ENCODE results near the gene EFEMP1. TPM values are rescaled to one million over a fixed set of nuclear protein-coding genes. Genes with fewer than 3 reads are reported as not detected.

The EFEMP1 gene
- polyA plus RNA-seq, 1 of the 3 experiments (the other 2 are of a cell fraction) = 1,015 TPM

- CTCF ChIA-PET = no interaction called here
- peaks cover 47% of the 10 kb centered on the region for H3K79me2 ChIP-seq (ENCODE audit: insufficient read depth)
Observed at GRCh38 chr2:55910077-55910476, 13.5 kb downstream of the EFEMP1 start.

DNA sequence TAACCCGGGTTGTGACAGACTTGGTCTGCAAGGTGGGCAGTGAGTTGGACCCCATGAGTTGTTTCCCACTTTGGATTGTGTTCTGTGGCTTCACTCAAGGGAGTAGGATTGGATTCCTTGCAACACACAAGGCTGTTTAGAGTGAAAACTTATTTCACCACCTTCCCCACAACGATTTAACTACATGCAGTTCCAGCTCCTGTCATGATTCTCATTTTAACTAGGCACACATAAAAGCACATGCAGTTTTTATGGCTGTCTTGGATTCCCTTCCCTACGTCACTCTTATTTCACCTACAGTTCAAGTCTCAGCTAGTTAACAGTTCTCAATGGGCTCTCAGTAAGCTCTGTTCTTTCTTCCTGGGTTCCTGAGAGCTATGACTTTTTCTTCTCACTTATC lies 15.9 kb downstream of the EFEMP1 start:
- TF ChIP-seq NRF1 (IDR thresholded peaks at IDR 0.05; ENCODE audit: low read depth, low read length) (no peak), EZH2phosphoT487 (IDR thresholded peaks at IDR 0.05; ENCODE audit: borderline replicate concordance, low read depth) (no peak), GABPA (IDR thresholded peaks at IDR 0.05; ENCODE audit: low read depth) (no peak), GATA2 (CRISPR knock-in tag; IDR thresholded peaks at IDR 0.05) (no peak), YY1 (IDR thresholded peaks at IDR 0.05; ENCODE audit: low read depth) (no peak), MEF2A (IDR thresholded peaks at IDR 0.05; ENCODE audit: borderline replicate concordance, low read depth) (no peak)
- 29% methylated on average over 3 of the region's 3 CpGs for WGBS (ENCODE audit: low lambda C conversion rate)
- Histone ChIP-seq H3K27me3 (ENCODE audit: insufficient read depth) (no peaks in the 10 kb centered on the region), H3K4me3 (ENCODE audit: low read depth in 2 of 2, low read length in 1 of 2) (no peak overlapping the region), H3K4me1 (ENCODE audit: control insufficient read depth in 1 of 2, insufficient read depth in 2 of 2, low read depth in 1 of 2, low read length in 1 of 2) (no peaks in the 10 kb centered on the region; a peak in 1 of 4 replicates), H3K9ac (no peak overlapping the region), H4K20me1 (ENCODE audit: insufficient read depth) (no peaks in the 10 kb centered on the region), H3K4me2 (no peak overlapping the region; the same call in 1 of the 2 replicates), H3K36me3 (replicated peaks in 1 of 2; ENCODE audit: control insufficient read depth in 1 of 2, insufficient read depth in 2 of 2, low read length in 1 of 2) (peaks cover 0 to 53% of the 10 kb centered on the region in 2 experiments), H3K27ac (ENCODE audit: low read depth in 2 of 2, low read length in 1 of 2) (peak overlapping the region in 1 of 2 experiments; percentile 15; a peak in 1 of 4 replicates), H3K9me3 (no peaks in the 10 kb centered on the region), H3F3A (replicated peaks; ENCODE audit: insufficient read depth) (peaks cover 10% of the 10 kb centered on the region), H3K79me2 (ENCODE audit: insufficient read depth) (peaks cover 31% of the 10 kb centered on the region), H2AFZ (ENCODE audit: low read depth) (no peak overlapping the region), H3K9me2 (no peaks in the 10 kb centered on the region)
- ChIA-PET POLR2A (no interaction called here), CTCF (no interaction called here)
- DNase-seq = no peak

More at GRCh38 chr2:55910077-55910476, 13.5 kb downstream of the EFEMP1 start:
- DNase-seq = no peak
- Histone ChIP-seq H3K27ac (ENCODE audit: low read depth in 2 of 2, low read length in 1 of 2) (no peak overlapping the region), H3K9me2 (no peaks in the 10 kb centered on the region), H3F3A (replicated peaks; ENCODE audit: insufficient read depth) (peaks cover 11% of the 10 kb centered on the region), H4K20me1 (ENCODE audit: insufficient read depth) (no peaks in the 10 kb centered on the region), H3K9me3 (no peaks in the 10 kb centered on the region), H3K27me3 (ENCODE audit: insufficient read depth) (no peaks in the 10 kb centered on the region), H2AFZ (ENCODE audit: low read depth) (no peak overlapping the region), H3K36me3 (replicated peaks in 1 of 2; ENCODE audit: control insufficient read depth in 1 of 2, insufficient read depth in 2 of 2, low read length in 1 of 2) (peaks cover 0 to 40% of the 10 kb centered on the region in 2 experiments), H3K4me3 (ENCODE audit: low read depth in 2 of 2, low read length in 1 of 2) (no peak overlapping the region), H3K4me2 (no peak overlapping the region), H3K4me1 (ENCODE audit: control insufficient read depth in 1 of 2, insufficient read depth in 2 of 2, low read depth in 1 of 2, low read length in 1 of 2) (peaks cover 0 to 5% of the 10 kb centered on the region in 2 experiments; a peak in 2 of 4 replicates), H3K9ac (no peak overlapping the region)
- 84% methylated on average over 2 of the region's 2 CpGs for WGBS (ENCODE audit: low lambda C conversion rate)
- POLR2A ChIA-PET = no interaction called here
- TF ChIP-seq, protein P1, sequence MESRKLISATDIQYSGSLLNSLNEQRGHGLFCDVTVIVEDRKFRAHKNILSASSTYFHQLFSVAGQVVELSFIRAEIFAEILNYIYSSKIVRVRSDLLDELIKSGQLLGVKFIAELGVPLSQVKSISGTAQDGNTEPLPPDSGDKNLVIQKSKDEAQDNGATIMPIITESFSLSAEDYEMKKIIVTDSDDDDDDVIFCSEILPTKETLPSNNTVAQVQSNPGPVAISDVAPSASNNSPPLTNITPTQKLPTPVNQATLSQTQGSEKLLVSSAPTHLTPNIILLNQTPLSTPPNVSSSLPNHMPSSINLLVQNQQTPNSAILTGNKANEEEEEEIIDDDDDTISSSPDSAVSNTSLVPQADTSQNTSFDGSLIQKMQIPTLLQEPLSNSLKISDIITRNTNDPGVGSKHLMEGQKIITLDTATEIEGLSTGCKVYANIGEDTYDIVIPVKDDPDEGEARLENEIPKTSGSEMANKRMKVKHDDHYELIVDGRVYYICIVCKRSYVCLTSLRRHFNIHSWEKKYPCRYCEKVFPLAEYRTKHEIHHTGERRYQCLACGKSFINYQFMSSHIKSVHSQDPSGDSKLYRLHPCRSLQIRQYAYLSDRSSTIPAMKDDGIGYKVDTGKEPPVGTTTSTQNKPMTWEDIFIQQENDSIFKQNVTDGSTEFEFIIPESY (IDR thresholded peaks at IDR 0.05; ENCODE audit: borderline replicate concordance, low read depth) = no peak
- TF ChIP-seq FOSL2 (IDR thresholded peaks at IDR 0.05; ENCODE audit: borderline replicate concordance, low read depth) (no peak), SMC3 (IDR thresholded peaks at IDR 0.05; ENCODE audit: low read depth, low read length) (no peak), EZH2phosphoT487 (IDR thresholded peaks at IDR 0.05; ENCODE audit: borderline replicate concordance, low read depth) (no peak), CTCF (IDR thresholded peaks at IDR 0.05) (no peak), FOXJ3 (CRISPR knock-in tag; IDR thresholded peaks at IDR 0.05) (no peak), TAF1 (IDR thresholded peaks at IDR 0.05; ENCODE audit: borderline replicate concordance, low read depth, low read length) (no peak), TCF12 (IDR thresholded peaks at IDR 0.05) (no peak), POLR2AphosphoS5 (IDR thresholded peaks at IDR 0.05; ENCODE audit: low read depth, low read length) (no peak)

Data from SK-N-SH (cell line).